RWPE1 (cell line): ENCODE measurements around the gene CCR5.

Experiments used
- CTCF ChIA-PET: fragments of 350-600 bp; sonication (Branson Sonifier 250); formaldehyde crosslinking; extraction: SDS; loops from one replicate; lab custom pipeline; 2021; lab: Yijun Ruan, JAX
- POLR2A ChIA-PET: fragments of 400-600 bp; formaldehyde crosslinking; extraction: SDS; loops from one replicate; lab custom pipeline; 2020; ENCODE audit warnings: antibody characterized with exemption; ENCODE audit not compliant: low non-redundant PET; lab: Yijun Ruan, JAX
- DNase-seq: peaks from one replicate; pipeline ENCODE4 v3.0.0; 2012; ENCODE audit warnings: low spot score
- H3K27ac ChIP-seq: fragments of 450-650 bp; 2 replicates; pipeline ENCODE4 v1.5.1; 2017
- CTCF ChIP-seq: fragments of 450-650 bp; conservative IDR thresholded peaks from 2 replicates; pipeline ENCODE4 v1.5.1; 2017; ENCODE audit warnings: low read depth, mild to moderate bottlenecking

CCR5 gene

GRCh38 chr3:46416811-46417510 lies 46.2 kb downstream of the CCR5 start:
- H3K27ac ChIP-seq: no peak overlapping the region
- CTCF ChIA-PET: interaction anchor here (0.6 kb wide), 1 partner anchor 14 kb away, joined by 4 read pairs; no protein-coding TSS in a partner anchor
- no peak for TF ChIP-seq CTCF
- DNase-seq: no peak
- POLR2A ChIA-PET: no interaction called here

- no peak overlapping the region for H3K27ac ChIP-seq
- ChIA-PET POLR2A (no interaction called here), CTCF (interaction anchor here (0.6 kb wide), 1 partner anchor 15 kb away, joined by 4 read pairs; no protein-coding TSS in a partner anchor)
- DNase-seq: no peak
- TF ChIP-seq CTCF: no peak
Observed at GRCh38 chr3:46417841-46418611, 47.3 kb downstream of the CCR5 start.

GRCh38 chr3:46419816-46420215 lies 49.1 kb downstream of the CCR5 start:
- CTCF ChIA-PET: no interaction called here
- POLR2A ChIA-PET: no interaction called here
- no peak overlapping the region for H3K27ac ChIP-seq
- DNase-seq: no peak
- no peak for TF ChIP-seq CTCF

GRCh38 chr3:46420931-46421330 lies 50.2 kb downstream of the CCR5 start:
- CTCF ChIA-PET: no interaction called here
- DNase-seq: no peak
- POLR2A ChIA-PET: no interaction called here
- no peak overlapping the region for H3K27ac ChIP-seq
- TF ChIP-seq CTCF: no peak

- peak overlapping the region; percentile 82 for H3K27ac ChIP-seq
- TF ChIP-seq CTCF: no peak
- ChIA-PET CTCF (interaction anchor here (0.6 kb wide), 1 partner anchor 259 kb away, joined by 3 read pairs; no protein-coding TSS in a partner anchor), POLR2A (interaction anchor here (0.6 kb wide), 1 partner anchor 180 kb away, joined by 6 read pairs; the partner anchor contains the start of gene CCR3)
- DNase-seq: peak; percentile 82
Observed at GRCh38 chr3:46422617-46423016, 51.9 kb downstream of the CCR5 start.

GRCh38 chr3:46423588-46423987 lies 52.8 kb downstream of the CCR5 start:
- peak overlapping the region; percentile 82 for H3K27ac ChIP-seq
- POLR2A ChIA-PET: no interaction called here
- TF ChIP-seq CTCF: no peak
- peak; percentile 17 for DNase-seq
- CTCF ChIA-PET: no interaction called here
